HG03280 (cell line): ENCODE results near the gene ADAMTS1.

ENCODE experiments used
- ATAC-seq: cut with Tn5 transposase; IDR thresholded peaks from one replicate; pipeline ENCODE4 v1.9.1; 2021; ENCODE audit warnings: mild to moderate bottlenecking, moderate library complexity; ENCODE audit not compliant: unreplicated experiment

The ADAMTS1 gene

DNA sequence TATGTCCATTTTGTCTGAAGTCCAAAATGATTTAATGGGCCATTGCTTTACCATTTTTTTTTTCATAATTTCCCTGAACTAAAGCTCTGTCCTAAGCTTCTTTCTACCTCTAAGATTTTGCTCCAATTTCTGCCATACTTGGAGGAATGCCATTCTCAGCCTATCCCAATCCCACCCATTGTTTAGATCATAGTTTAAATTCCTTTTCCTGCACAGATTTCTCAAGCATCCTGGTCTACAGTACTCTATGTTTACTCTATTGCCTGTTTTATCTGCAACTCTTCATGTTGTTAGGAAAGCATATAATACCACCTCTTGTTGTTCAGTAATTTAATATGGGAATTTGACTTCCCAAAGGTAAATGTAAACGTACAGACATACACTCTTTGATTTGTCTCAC is 30.8 kb downstream of the ADAMTS1 start:
- no peak for ATAC-seq

DNA sequence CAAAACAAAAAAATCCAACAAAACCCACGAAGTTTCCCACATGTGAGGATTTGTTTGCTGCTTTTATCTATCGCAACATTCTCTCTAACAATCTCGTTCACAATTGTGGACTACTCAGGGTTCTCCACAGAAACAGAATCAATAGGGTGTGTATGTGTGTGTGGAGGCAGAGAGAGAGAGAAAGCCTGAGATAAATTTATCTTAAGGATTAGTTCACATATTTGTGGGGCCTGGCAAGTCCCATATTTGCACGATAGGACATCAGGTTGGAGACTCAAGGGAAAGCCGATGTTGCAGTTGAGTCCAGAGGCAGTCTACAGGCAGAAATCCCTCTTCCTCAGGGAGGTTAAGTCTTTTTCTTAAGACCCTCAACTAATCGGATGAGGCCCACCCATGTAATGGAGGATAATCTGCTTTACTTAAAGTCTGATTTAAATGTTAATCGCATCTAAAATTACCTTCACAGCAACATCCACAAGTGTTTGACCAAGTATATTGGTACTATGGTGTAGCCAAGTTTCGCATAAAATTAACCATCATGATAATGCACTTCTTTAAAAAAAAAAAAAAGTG is 31.7 kb downstream of the ADAMTS1 start:
- ATAC-seq: no peak

DNA sequence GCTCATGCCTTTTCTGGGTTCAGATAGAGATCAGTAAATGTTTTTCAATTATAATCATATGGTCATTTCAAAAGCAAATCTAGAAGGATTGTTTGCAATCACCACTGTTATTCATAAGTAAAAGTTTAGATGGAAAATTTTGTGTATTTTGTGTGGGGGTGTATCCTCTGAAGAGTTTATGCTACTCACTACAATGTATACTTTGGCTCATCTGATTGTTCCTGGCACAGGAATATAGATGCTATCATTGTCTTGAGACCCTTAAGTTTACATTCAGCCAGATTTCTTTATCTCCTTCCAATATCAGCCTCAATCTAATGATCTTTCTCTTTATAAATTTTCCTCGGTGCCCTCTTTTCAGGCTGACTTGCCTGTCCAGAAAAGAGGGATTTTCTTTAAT is 33.0 kb downstream of the ADAMTS1 start:
- no peak for ATAC-seq

DNA sequence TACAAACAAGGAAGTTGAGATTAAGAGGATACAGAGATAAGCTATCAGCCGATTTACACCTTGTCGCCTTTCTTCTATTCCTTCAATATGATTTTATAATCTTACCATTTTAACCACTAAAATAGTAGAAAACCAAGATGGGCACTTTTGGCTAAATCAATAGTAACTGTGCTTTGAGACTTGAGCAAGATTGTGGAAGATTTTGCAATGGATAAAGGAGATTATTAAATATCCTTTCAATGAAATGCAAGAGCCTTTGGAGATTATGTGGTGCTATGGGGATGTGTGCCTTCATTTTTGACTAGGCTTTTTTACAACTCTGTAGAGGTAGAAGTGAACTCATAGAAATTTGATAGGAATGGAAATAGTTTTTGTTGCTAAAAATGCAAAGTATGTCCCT is 33.7 kb downstream of the ADAMTS1 start:
- ATAC-seq: no peak

DNA sequence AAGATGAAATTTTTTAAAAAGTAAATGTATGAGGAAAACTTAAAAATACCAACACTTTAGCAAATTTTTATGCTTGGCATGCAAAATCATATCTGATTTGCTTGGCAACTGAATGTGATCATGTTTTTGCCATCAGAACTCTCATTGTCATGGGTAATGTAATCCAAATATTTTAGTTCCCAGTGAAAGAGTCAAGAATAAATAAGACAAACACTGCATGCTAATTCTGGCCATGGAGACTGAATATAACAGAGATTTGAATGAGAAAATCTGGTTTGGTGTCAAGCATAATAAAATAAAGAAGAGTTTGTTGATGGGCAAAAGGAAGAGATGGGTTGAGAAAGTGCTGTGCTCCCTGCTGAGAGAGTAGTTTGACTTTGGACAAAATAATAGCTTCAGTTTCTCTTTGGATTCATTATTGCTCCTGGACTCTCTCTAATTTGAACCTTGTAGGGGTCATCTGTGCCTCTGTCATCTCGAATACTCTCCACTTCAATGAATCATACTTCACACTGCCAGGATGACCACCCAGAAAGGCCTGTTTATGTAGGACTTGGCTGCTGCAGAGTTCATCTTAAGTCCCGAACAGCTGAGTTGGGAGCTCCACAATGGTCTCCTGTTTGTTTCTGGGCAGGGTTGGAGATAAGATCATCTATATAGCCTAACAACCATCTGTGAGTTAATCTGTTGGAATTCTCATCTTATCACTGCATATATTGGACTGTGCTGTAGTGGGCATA is 34.4 kb downstream of the ADAMTS1 start:
- ATAC-seq: no peak

DNA sequence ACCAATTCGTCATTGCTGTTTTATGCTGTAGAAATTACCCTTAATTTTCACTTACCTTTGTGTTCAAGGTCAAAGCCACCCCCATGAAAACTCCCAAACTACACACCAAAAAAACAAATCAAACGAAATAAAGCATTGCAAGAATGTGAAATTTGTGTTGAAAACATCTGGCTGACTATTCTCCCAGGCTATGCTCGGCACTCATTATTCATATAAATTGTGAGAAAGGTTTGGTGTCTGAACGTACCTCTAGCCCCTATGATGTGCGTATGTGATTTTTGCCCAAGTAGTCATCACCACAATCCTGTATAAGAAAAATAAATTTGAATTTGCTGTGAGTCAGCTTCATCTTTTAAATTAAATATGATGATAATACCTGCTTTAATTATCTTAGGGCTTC is 34.9 kb downstream of the ADAMTS1 start:
- no peak for ATAC-seq

DNA sequence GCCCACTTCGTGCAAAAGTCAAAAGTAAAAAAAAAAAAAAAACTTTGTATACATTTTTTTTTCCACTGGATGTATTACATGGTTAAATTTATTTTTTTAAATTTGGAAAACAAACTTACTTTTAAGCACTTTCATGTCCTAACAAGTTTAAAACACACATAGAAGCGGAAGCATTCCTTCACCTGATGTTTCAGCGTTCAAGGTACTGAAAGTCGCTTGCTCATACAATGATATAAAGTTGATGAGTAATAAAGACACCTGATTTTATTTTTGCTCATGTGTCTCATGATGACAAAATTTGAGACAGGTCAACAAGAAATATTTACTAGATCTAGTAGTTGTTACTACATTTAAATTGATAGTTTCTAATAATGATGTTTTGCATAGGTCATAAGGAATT is 35.5 kb downstream of the ADAMTS1 start:
- no peak for ATAC-seq

DNA sequence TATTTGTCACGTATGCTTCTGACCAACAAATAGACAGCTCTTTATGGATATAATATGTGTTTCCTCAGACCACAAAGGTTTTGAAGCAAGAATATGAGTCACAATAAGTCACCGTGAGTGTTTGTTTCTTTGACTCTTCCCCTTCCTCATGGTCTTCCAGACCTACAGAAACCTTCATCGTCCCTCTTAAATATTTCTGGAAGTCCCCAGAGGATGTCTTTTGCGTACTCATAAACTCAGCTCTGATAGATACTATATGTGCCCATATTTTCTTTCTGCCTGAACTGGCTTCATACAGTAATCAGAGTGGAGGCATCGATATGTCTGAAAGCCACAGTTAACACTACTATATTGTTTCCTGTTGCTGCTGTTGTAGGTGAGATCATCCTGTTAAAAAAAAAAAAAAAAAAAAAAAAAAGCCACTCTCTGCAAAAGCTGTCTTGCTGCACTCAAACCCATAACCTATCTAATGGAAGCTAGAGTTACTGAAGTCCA is 38.4 kb downstream of the ADAMTS1 start:
- no peak for ATAC-seq

DNA sequence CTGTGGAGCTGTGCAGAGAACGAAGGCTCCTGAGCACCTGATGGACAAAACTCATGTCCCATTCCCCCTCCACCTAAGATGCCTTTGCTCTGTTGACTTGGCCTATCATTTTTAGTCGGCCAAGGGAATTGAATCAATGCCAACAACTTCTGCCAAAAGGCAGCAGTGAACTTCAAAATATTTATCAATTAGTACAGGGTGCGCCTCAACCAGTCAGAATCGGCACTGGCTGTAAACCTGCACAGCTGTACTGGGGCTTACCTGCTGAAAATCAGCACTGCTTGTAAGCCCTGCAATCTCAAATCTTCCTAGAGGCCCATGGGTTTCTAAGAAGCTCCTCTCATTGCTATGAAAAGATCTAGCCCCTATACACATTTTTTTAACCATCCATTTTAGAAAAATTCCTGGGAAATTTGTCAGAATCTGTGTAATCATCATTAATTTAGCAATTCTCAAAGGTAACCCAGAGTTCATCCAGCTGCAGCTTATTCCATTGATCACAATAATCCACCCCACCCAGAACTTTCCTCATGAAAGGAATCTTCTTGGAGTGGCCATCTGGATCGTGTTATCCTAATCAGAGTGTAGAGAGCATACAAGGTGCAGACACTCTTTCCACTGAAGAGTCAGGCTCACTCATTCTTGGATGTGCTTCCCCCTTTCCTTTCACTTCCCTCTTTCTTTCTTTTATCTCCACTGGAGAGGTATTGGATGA is 40.2 kb downstream of the ADAMTS1 start:
- no peak for ATAC-seq

DNA sequence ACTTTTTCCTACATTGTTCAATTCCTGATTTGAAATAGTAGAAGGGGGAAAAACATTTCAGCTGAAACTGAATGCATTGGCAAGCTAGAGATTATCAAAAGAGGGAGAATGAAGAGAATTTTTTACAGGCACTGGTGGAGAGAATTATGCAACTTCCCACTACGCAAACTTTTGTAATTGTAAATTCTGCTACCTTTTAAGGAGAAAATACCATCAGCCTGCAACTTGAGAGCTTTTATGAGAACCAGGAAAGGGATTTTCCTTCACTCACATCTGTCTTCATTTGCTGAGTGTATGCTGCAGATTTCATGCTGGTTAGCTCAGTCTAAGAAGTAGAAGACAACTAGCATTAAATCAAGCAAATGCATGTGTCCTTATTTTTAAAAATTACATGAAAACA is 43.7 kb downstream of the ADAMTS1 start:
- ATAC-seq: no peak

DNA sequence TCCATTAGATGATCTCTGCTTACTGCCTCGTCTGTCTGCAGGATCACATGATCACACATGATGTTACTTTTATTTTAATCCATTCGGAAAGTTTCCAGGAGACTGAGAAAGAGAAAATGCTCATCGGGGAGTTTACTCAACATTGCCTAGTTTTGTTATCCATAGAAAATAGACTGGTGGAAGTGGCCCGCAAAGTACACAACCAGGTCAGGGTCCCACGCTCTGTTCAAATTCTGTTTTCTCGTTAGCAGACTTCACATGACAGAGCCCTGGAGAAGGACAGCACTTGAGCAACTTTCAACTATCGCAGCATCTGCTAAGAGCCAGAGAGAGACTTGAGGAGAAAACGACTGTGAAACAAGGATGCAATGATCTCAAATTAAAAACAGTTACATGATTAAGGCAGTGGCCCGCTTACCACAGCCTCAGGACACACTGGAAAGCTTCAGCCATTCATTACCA is 44.2 kb downstream of the ADAMTS1 start:
- ATAC-seq: no peak

DNA sequence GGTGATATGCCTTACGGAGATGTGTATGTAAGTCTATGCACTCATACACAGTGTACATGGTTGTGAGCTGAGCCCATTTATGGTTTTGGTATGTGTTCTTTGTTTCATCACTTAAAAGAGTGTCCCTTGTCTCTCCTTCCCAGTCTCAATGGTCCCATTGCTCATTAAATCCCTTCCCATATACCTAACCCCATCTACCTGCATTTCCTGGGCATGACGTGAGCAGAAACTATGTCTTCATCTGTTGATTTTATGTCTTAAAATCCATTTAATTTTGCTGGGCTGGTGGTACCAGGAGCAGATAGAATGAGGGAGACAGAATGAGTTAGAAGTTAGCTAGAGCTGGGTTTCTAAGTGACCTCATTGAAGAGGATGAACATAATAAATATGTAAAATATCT is 44.8 kb downstream of the ADAMTS1 start:
- no peak for ATAC-seq

DNA sequence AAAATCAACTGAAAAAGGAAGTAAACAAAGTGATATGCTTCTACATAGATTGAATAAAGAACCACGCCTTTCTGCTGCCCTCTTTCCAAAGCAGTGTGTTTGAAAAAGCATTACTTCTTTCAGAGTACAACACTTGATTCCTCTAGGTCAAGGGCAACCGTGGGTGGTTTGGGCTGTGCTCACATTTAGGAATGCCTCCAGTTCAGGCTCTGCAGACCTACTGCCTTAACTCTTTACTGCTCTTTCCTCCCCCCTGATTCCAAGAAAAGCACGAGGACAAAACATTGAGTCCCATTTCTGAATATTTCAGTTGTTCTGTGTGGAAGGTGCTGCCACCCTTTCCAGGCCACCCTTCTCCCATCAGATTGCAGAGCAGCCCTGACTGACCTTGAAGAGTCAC is 45.2 kb downstream of the ADAMTS1 start:
- no peak for ATAC-seq

DNA sequence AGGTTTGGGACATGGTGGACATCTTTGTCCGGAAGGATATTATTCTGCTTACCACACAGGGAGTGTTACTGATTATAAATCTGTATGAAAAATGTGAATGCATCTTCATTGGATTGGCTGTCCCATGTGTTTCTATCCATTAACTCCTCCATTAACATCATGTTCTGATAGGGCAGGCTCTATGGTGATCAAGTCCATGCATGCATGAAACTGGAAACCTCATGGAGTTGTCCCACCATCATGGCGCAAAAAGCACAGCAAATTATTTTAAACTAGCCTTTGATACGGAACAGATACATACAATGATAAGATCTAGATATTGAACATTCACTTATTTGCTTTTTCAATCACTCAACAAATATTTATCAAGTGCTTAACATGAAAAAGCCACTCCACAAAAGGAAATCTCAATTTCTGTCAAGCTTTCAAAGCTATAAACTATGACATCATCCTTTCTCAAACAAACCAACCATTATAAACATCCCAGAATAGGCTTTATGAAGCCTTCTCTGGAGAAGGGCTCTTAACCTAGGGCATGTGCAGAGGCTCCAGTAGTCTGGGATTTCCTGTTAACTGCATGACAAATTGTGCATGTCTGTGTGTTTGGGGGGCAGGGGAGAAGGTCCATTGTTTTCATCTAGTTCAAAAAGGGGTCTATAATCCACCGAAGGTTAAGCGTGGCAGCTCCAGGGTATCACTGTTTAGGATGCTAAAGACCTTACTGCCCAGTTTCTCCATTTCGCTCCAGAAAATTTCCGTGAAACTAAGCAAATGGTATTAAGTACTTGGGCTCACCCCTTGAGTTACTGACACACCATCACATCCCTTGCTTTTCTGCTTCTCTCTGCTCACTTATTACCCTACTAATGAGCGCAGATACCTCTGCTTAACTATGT is 46.1 kb downstream of the ADAMTS1 start:
- no peak for ATAC-seq

DNA sequence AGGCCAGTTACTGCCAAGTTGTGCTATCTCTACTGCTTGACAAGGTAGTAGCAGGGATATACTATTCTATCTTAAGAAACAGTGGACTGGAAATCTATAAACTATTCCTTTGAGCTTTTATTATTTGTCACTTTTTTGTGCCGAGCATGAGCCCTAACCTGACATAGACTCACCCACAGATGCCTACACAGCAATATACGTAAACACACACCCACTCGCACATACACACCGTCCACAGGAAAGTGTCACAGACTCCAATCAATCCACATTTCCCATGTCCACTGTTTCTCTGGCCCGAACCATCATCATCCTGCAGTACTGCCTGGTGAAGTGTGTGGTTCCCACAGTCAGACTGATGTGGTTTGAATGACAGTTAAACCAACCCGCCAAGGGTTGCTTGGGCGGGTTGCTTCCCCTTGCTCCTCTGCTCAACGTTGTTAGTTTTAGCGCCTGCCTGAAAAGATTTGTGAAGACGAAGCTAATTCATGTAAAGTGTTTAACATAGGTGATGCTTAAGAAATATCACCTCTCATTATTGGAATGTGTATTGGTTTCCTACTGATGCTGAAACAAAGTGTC is 47.2 kb downstream of the ADAMTS1 start:
- no peak for ATAC-seq

DNA sequence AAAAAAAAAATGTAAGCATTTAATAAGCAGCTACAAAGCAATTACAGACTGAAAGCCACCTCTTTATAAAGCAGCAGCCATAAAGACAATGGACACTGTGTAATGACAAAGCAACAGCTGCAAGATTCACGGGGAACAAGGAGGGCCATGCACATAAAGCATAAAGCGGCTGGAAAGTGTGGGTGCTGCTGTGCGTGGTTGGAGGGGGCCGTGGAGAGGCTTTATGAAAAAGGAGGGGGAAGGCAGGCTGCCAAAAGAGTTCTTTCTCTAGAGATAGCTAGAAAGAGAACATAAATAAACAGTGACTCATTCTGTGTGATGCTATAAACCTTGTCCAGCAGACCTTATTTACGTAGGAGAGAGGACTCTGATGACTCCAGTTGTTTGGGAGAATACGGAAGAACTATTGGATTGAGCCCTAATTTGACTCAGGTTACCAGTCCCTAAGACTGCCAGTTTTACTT is 49.3 kb downstream of the ADAMTS1 start:
- ATAC-seq: no peak

DNA sequence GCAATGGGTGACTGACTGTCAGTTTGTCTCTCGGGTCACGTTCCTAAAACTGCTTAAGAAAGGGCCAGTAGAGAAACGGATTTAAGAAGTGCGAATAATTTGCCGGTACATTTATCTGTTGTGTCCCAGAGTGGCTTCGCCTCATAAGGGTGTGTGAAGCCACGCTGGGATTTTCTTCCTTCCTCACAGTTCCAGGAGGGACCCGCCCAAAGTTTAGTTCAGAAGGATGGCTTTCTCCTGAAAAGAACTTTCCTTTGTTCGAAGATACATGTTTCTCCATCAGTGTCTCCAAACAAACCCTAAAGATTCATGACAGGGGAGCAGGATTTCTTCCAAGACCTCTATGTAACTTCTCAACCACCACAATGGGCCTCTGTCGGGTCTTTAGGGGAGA is 49.8 kb downstream of the ADAMTS1 start:
- no peak for ATAC-seq

DNA sequence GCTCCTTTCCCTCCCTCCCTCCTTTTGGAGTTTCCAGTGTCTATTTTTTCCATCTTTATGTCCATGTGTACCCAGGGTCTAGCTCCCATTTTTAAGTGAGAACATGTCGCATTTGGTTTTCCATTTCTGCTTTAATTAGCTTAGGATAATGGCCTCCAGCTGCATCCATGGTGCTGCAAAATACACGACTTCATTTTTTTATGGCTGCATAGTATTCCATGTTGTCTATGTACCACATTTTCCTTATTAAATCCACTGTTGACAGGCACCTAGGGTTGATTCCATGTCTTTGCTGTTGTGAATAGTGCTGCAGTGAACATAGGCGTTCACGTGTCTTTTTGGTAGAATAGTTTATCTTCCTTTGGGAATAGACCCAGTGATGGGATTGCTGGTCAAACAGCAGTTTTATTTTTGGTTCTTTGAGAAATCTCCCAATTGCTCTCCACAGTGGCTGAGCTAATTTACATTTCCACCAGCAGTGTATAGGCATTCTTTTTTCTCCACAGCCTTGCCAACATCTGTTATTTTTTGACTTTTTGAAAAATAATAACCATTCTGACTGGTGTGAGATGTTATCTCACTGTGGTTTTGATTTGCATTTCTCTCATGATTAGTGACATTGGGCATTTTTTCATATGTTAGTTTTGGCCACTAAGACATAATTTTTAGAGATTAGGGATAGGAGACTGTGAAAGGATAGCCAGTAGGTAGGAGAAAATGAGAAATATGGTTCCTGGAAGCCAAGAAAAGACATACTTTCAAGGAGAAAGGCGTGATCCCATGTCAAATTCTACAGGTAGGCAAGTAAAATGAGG is 50.4 kb downstream of the ADAMTS1 start:
- no peak for ATAC-seq

DNA sequence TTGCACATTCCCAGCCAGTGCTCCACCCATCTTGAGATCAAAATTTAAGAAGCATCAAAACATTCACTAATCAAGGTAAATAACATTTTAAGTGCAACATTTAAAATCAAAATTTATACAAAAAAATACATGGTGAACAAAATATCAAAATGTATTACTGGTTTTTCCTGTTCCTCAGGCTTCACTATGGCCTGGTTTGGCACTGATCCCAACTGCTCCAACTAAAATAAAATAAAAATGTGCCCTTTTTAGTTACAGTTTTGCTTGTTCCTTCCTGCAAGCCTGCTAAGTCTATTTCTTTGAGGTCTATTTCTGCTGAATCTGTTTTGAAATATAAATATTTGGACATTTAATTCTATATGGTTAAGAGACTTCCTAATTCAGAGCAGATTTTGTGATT is 54.9 kb downstream of the ADAMTS1 start:
- no peak for ATAC-seq

DNA sequence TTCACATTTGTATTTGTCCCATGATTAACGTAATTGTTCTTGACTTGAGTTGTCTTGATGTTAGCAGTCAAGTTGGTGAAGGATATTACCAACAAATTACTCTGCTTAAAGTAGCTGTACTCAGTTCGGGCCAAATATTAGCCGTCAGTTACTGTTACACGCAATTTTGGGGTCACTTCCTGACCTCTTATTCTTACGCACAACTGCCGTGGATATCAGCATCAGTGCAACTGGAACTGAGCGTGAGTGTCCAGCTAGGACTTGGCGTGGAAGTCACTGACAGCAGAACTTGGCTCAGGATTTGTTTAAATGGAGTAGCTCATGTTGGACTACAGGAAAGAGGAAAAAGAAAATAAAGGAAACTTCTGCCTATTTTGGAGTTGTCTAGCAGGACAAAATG is 56.4 kb downstream of the ADAMTS1 start:
- no peak for ATAC-seq
